HepG2 (cell line): ENCODE results near the gene SECTM1.

Experiments used
- FOXM1 ChIP-seq: sonication (generic); formaldehyde crosslinking; IDR thresholded peaks from 2 replicates; pipeline ENCODE4 v1.5.0; 2020; ENCODE audit warnings: missing genetic modification reagents
- HDAC6 ChIP-seq: fragments of 200-600 bp; sonication (generic); IDR thresholded peaks from 2 replicates; pipeline ENCODE4 v1.7.0; 2017; ENCODE audit warnings: mild to moderate bottlenecking, antibody characterized with exemption, low read length, low read depth
- NFIC ChIP-seq: IDR thresholded peaks from 2 replicates; pipeline ENCODE4 v1.6.1; 2012; ENCODE audit warnings: mild to moderate bottlenecking, low read length, inconsistent platforms
- USF2 ChIP-seq, 2 experiments: sonication (generic) in 1 of 2; formaldehyde crosslinking in 1 of 2; IDR thresholded peaks; 2 replicates each; pipeline versions ENCODE4 v1.5.1 to v1.6.1; 2011 to 2020; ENCODE audit warnings: borderline replicate concordance in 1 of 2, low read depth in 1 of 2, low read length in 1 of 2, mild to moderate bottlenecking in 1 of 2, missing genetic modification reagents in 1 of 2, moderate library complexity in 1 of 2
- ZUFSP ChIP-seq: sonication (generic); formaldehyde crosslinking; IDR thresholded peaks from 2 replicates; pipeline ENCODE4 v1.9.0; 2021; ENCODE audit warnings: missing genetic modification reagents, mild to moderate bottlenecking, borderline replicate concordance

- TF ChIP-seq HDAC6 (no peak), USF2 (IDR thresholded peaks at IDR 0.05; ENCODE audit: low read depth, low read length) (no peak), USF2 (CRISPR knock-in tag; IDR thresholded peaks at IDR 0.05; ENCODE audit: borderline replicate concordance) (no peak), ZUFSP (CRISPR knock-in tag) (no peak), FOXM1 (no peak), NFIC (no peak)
Observed at GRCh38 chr17:82334622-82335394, 1.2 kb upstream of the SECTM1 start.
